HepG2 (cell line): Measurements from ENCODE around the gene PHF5A. TPM values are rescaled to one million over a fixed set of nuclear protein-coding genes. Genes with fewer than 3 reads are reported as not detected.

Experiments
- AGO2 ChIP-seq: fragments of 200-400 bp; formaldehyde crosslinking; optimal IDR thresholded peaks from 2 replicates; pipeline ENCODE3; 2017; ENCODE audit warnings: mild to moderate bottlenecking, low read depth, low read length, moderate library complexity
- FUBP1 ChIP-seq: sonication (generic); formaldehyde crosslinking; IDR thresholded peaks from 2 replicates; pipeline ENCODE4 v1.5.1; 2020; ENCODE audit warnings: missing genetic modification reagents, mild to moderate bottlenecking, borderline replicate concordance
- HDAC2 ChIP-seq: sonication (generic); formaldehyde crosslinking; IDR thresholded peaks from 2 replicates; pipeline ENCODE4 v1.4.0; 2020; ENCODE audit warnings: missing genetic modification reagents
- HOXA3 ChIP-seq: sonication (generic); formaldehyde crosslinking; IDR thresholded peaks from 2 replicates; pipeline ENCODE4 v1.5.0; 2020; ENCODE audit warnings: missing genetic modification reagents
- MAF1 ChIP-seq: sonication (generic); formaldehyde crosslinking; IDR thresholded peaks from 2 replicates; pipeline ENCODE4 v1.5.0; 2020; ENCODE audit warnings: missing genetic modification reagents, borderline replicate concordance
- NONO ChIP-seq, 2 experiments: fragments of 450-650 bp in 1 of 2; sonication (generic) in 1 of 2; formaldehyde crosslinking in 1 of 2; IDR thresholded peaks in 1 of 2; conservative IDR thresholded peaks in 1 of 2; 2 replicates each; pipeline versions ENCODE4 v1.6.1 to v1.8.0; 2017 to 2022; ENCODE audit warnings: mild to moderate bottlenecking in 1 of 2, missing genetic modification reagents in 1 of 2, moderate library complexity in 1 of 2
- RBFOX2 ChIP-seq: fragments of 200-400 bp; formaldehyde crosslinking; IDR thresholded peaks from 2 replicates; pipeline ENCODE4 v1.6.1; 2017; ENCODE audit warnings: low read depth, mild to moderate bottlenecking, low read length
- TAF15 ChIP-seq: fragments of 200-400 bp; formaldehyde crosslinking; IDR thresholded peaks from one replicate; pipeline ENCODE4 v1.6.1; 2018; ENCODE audit warnings: mild to moderate bottlenecking, low read depth, low read length; ENCODE audit not compliant: poor library complexity, severe bottlenecking
- THAP8 ChIP-seq: sonication (generic); formaldehyde crosslinking; IDR thresholded peaks from 2 replicates; pipeline ENCODE4 v1.5.1; 2020; ENCODE audit warnings: missing genetic modification reagents, mild to moderate bottlenecking, borderline replicate concordance
- ZC3H13 ChIP-seq: sonication (generic); formaldehyde crosslinking; IDR thresholded peaks from 2 replicates; pipeline ENCODE4 v1.8.1; 2023; ENCODE audit warnings: mild to moderate bottlenecking, missing genetic modification reagents, moderate library complexity
- ZNF280B ChIP-seq: sonication (generic); formaldehyde crosslinking; IDR thresholded peaks from 2 replicates; pipeline ENCODE4 v1.5.0; 2020; ENCODE audit warnings: missing genetic modification reagents, mild to moderate bottlenecking, borderline replicate concordance
- ZNF296 ChIP-seq: sonication (generic); formaldehyde crosslinking; conservative IDR thresholded peaks from 2 replicates; pipeline ENCODE4 v1.5.0; 2020; ENCODE audit warnings: mild to moderate bottlenecking, missing genetic modification reagents
- ZNF3 ChIP-seq: IDR thresholded peaks from 2 replicates; pipeline ENCODE4 v1.7.0; 2017; ENCODE audit warnings: inconsistent platforms
- polyA plus RNA-seq, 8 experiments: library from polyadenylated mRNA; depleted of rRNA in 3 of 8; stranded (reverse) in 7 of 8; unstranded in 1 of 8; fragments of >200 nt; fragmentation: Illumina TruSeq in 4 of 8; extraction: Trizol in 4 of 8; gene quantifications; 2 replicates each; pipeline versions ENCODE4 v1.2.1 to v1.2.3, GENCODE V29; 2011 to 2016; ENCODE audit warnings: low read depth in 4 of 8, missing spikeins in 1 of 8, mixed read lengths in 1 of 8; ENCODE audit not compliant: insufficient read depth in 1 of 8
- total RNA-seq, 5 experiments: library from RNA; depleted of rRNA; stranded (reverse); fragments of >200 nt; fragmentation: Illumina TruSeq; extraction: Trizol; gene quantifications; 2 replicates each; pipeline ENCODE4 v1.2.3, GENCODE V29; 2016; ENCODE audit warnings: low read depth in 1 of 5
- TF ChIP-seq, protein P1 (sequence below): IDR thresholded peaks from 2 replicates; pipeline ENCODE4 v1.6.1; 2018; ENCODE audit warnings: missing genetic modification reagents

Gene PHF5A
- total and polyA plus RNA-seq, 2 of the 13 experiments (the other 11 are each of a cell fraction or from before 2014, with no cell fraction given) = 56.6 to 105 TPM

GRCh38 chr22:41436322-41437113 is 32.0 kb downstream of the PHF5A start (continued):
- TF ChIP-seq, protein P1, sequence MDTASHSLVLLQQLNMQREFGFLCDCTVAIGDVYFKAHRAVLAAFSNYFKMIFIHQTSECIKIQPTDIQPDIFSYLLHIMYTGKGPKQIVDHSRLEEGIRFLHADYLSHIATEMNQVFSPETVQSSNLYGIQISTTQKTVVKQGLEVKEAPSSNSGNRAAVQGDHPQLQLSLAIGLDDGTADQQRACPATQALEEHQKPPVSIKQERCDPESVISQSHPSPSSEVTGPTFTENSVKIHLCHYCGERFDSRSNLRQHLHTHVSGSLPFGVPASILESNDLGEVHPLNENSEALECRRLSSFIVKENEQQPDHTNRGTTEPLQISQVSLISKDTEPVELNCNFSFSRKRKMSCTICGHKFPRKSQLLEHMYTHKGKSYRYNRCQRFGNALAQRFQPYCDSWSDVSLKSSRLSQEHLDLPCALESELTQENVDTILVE (CRISPR knock-in tag) = no peak
- TF ChIP-seq ZNF3 (no peak), AGO2 (peak; percentile 85), THAP8 (no peak), HDAC2 (CRISPR knock-in tag) (no peak), HOXA3 (CRISPR knock-in tag) (no peak), MAF1 (CRISPR knock-in tag) (no peak), ZNF296 (no peak), TAF15 (no peak), RBFOX2 (peak; percentile 67), ZNF280B (CRISPR knock-in tag) (no peak), ZC3H13 (CRISPR knock-in tag) (peak; percentile 52; the same call in 1 of the 2 replicates), FUBP1 (no peak), NONO (IDR thresholded peaks at IDR 0.05) (no peak), NONO (CRISPR knock-in tag; conservative IDR thresholded peaks at IDR 0.05) (0 out of 2 replicates have a peak, but pooled peaks have one; percentile 5)
